Karpas-422 (cell line): Measurements from ENCODE around the gene SUGP2. TPM values are rescaled to one million over a fixed set of nuclear protein-coding genes. Genes with fewer than 3 reads are reported as not detected.

Experiments
- DNase-seq: peaks from one replicate; pipeline ENCODE4 v3.0.0-alpha.2; 2015
- H2AFZ ChIP-seq: fragments of 200-600 bp; sonication (generic); 2 replicates; pipeline ENCODE4 v1.6.1; 2014; ENCODE audit warnings: antibody characterized with exemption, low read length, mixed read lengths
- H3K27ac ChIP-seq: fragments of 200-600 bp; sonication (generic); 2 replicates; pipeline ENCODE4 v1.5.1; 2014; ENCODE audit warnings: mild to moderate bottlenecking, low read length, moderate library complexity
- H3K27me3 ChIP-seq: fragments of 200-600 bp; sonication (generic); 2 replicates; pipeline ENCODE4 v1.6.1; 2014; ENCODE audit warnings: low read length, mixed read lengths
- H3K36me3 ChIP-seq: fragments of 200-600 bp; sonication (generic); 2 replicates; pipeline ENCODE4 v1.6.1; 2014; ENCODE audit warnings: low read length, mixed read lengths; ENCODE audit not compliant: insufficient read depth
- H3K4me1 ChIP-seq: fragments of 200-600 bp; sonication (generic); 2 replicates; pipeline ENCODE4 v1.6.1; 2014; ENCODE audit warnings: mild to moderate bottlenecking, low read length, mixed read lengths
- H3K4me2 ChIP-seq: fragments of 200-600 bp; sonication (generic); 2 replicates; pipeline ENCODE4 v1.6.1; 2014; ENCODE audit warnings: low read length, low read depth, mild to moderate bottlenecking; ENCODE audit not compliant: poor library complexity, severe bottlenecking
- H3K4me3 ChIP-seq: fragments of 200-600 bp; sonication (generic); 2 replicates; pipeline ENCODE4 v1.5.1; 2014; ENCODE audit warnings: mild to moderate bottlenecking, antibody characterized with exemption, low read length, mixed read lengths
- H3K79me2 ChIP-seq: fragments of 200-600 bp; sonication (generic); 2 replicates; pipeline ENCODE4 v1.6.1; 2014; ENCODE audit warnings: mild to moderate bottlenecking, low read length, mixed read lengths
- H3K9ac ChIP-seq: fragments of 200-600 bp; sonication (generic); 2 replicates; pipeline ENCODE4 v1.6.0; 2014; ENCODE audit warnings: low read length
- H3K9me2 ChIP-seq: fragments of 200-600 bp; sonication (generic), shearing (Covaris generic); replicated peaks from 2 replicates; pipeline ENCODE4 v1.6.0; 2014; ENCODE audit warnings: mild to moderate bottlenecking, low read length, moderate library complexity; ENCODE audit not compliant: insufficient read depth
- H3K9me3 ChIP-seq: fragments of 300-700, 200-600 bp; sonication (generic); 2 replicates; pipeline ENCODE4 v1.6.1; 2014; ENCODE audit warnings: low read length, mixed read lengths
- H4K20me1 ChIP-seq: fragments of 200-600 bp; sonication (generic); 2 replicates; pipeline ENCODE4 v1.6.1; 2014; ENCODE audit warnings: mild to moderate bottlenecking, antibody characterized with exemption, low read length, low read depth; ENCODE audit not compliant: insufficient read depth
- total RNA-seq: library from RNA; depleted of rRNA; stranded (reverse); fragments of >200 nt; shearing (Covaris generic); gene quantifications from 2 replicates; pipeline ENCODE4 v1.2.3, GENCODE V29; 2014; ENCODE audit warnings: low replicate concordance

Gene SUGP2
- total RNA-seq, 1 experiment from 2014 or later: 74.1 TPM

DNA sequence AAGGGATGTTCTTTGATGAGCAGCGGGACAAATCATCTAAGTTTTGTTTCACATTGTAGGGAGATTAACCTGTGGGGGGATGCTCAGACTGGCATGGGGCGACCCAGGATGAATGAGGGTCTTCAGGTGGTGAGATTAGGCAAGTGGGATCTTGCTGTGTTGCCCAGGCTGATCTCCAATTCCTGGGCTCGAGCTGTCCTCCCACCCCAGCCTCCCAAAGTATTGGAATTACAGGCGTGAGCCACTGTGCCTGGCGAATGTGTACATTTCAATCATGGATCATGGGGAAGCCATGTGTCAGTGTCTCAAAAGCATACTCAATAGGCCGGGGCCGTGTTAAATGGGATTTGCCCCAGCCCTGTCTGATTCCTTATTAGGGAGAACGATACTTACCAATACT, 38.6 kb upstream of the SUGP2 start:
- Histone ChIP-seq H3K4me2 (no peak overlapping the region), H2AFZ (no peak overlapping the region), H3K4me1 (peaks cover 16% of the 10 kb centered on the region), H3K36me3 (no peaks in the 10 kb centered on the region), H3K4me3 (no peak overlapping the region), H3K9ac (no peak overlapping the region), H3K79me2 (no peaks in the 10 kb centered on the region), H3K9me2 (no peaks in the 10 kb centered on the region), H3K27me3 (no peaks in the 10 kb centered on the region), H3K9me3 (no peaks in the 10 kb centered on the region), H3K27ac (no peak overlapping the region), H4K20me1 (peaks cover 10% of the 10 kb centered on the region; the same call in 1 of the 2 replicates)
- no peak for DNase-seq

DNA sequence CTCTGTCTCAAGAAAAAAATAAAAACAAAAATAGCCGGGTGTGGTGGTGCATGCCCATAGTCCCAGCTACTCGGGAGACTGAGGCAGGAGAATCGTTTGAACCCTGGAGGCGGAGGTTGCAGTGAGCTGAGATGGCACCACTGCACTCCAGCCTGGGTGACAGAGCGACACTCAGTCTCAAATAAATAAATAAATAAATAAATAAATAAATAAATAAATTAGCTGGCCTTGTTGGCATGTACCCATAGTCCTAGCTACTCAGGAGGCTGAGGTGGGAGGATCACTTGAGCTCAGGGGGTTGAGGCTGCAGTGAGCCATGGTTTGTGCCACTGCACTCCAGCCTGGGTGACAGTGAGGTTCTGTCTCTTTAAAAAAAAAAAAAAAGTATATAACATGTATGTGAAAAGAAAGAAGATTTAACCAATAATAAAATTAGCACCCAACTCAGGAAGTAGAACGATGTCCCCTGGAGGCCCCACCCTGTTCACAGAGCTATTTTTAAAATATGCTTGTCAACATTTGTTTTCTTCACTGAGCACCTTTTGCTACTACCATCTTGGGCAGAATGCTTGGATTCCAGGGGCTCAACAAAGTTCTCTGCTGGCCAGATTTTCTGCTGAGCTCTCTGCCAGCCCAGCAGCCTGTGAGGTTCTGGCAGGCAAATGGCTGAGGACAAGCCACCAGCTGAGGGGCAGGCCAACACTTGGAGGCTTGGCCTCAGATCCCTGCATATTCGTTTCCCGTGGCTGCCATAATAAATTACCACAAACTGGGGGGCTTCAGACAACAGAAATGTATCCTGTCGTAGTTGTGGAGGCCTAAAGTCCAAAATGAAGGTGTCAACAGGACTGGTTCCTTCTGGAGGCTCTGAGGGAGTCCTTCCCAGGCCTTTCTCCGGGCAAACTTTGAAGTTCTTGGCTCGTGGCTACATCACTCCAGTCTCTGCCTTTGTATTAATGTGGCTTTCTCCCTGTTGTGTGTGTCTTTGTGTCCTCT, 35.6 kb upstream of the SUGP2 start:
- no peak overlapping the region for H3K4me2 ChIP-seq
- no peak overlapping the region for H3K9ac ChIP-seq

DNA sequence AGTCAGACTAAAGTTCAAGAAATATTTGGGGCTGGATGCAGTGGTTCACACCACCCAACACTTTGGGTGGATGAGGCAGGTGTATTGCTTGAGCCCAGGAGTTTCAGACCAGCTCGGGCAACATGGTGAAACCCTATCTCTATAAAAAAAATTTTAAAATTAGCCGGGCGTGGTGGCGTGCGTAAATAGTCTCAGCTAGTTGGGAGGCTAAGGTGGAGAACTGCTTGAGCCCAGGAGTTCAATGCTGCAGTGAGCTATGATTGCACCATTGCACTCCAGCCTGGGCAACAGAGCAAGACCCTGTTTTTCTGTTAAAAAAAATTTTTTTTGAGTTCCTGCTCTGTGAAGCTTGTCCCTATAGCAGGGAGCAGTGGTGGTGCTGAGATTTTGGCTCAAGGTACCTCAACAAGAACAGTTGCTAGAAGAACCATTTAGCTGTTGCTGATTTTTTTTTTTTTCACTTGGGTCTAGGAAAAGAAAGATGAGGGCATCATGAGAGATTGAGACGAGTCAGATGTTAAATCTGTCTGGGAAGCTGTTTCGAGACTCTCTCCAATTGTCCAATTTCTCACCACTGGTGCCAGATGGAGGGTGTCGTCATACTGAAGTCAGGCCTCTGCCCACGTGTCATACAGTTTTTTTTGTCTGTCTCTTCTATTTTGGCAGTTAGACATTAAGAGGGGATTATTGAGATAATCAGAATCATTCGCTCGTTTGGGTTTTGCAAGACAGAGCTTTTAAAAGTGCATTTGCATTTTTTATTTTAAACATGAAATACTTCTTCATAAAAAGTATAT, 34.2 kb upstream of the SUGP2 start:
- Histone ChIP-seq H3K79me2 (no peaks in the 10 kb centered on the region), H3K9me2 (no peaks in the 10 kb centered on the region), H3K9ac (no peak overlapping the region), H3K4me2 (peak overlapping the region; percentile 12), H2AFZ (no peak overlapping the region), H4K20me1 (no peaks in the 10 kb centered on the region), H3K36me3 (no peaks in the 10 kb centered on the region), H3K4me3 (no peak overlapping the region), H3K27ac (no peak overlapping the region), H3K9me3 (no peaks in the 10 kb centered on the region), H3K27me3 (no peaks in the 10 kb centered on the region), H3K4me1 (peaks cover 47% of the 10 kb centered on the region)
- DNase-seq: peak; percentile 67

More for the DNA sequence above, 35.6 kb upstream of the SUGP2 start:
- Histone ChIP-seq H3K9me2 (no peaks in the 10 kb centered on the region), H3K9me3 (no peaks in the 10 kb centered on the region), H3K4me1 (peaks cover 40% of the 10 kb centered on the region), H3K36me3 (no peaks in the 10 kb centered on the region), H3K27me3 (no peaks in the 10 kb centered on the region), H3K79me2 (no peaks in the 10 kb centered on the region), H3K27ac (no peak overlapping the region), H3K4me3 (no peak overlapping the region), H2AFZ (no peak overlapping the region), H4K20me1 (no peaks in the 10 kb centered on the region; the same call in 1 of the 2 replicates)
- no peak for DNase-seq

DNA sequence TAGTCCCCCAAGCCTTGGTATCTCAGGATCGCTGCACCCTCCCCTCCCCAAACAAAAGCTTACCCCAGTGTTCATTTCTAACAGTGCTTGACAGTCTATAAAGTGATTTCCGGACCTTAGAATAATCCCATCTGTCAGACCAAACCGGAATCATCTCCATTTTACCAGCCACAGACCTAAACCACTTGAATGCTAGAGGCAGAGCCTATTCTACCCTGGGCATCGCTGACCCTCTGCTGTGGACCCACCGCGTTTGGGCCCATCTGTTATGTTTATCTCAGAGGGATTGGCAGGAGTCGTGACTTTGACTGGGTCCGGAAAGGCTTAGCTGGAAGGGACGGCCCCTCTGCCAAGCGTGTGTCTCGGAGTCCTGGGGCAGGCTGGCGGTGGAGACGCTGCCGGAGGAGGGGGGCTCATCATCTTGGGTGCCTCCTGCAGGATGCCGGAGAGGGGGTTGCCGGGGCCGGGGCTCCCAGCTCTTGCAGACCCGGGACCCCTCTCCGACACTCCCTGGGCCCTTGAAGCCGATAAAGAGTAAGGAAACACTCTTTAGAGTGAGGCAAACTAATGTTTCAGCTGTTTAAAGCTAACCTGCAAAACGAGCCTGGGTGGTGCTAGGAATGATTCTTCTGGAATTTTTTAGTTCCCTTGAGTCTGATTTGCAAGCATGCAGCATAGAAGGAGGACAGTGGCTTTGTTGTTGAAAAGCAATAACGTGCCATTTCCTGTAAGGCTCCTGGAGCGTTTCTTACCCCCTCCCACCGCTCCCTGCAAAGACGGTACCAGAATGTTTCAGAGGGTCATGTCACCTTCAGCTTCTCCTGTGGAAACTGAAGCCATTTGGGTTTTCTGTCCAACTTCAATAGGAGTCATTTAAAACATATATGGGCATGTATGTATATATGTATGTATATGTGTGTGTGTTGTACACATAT, 31.8 kb upstream of the SUGP2 start:
- no peaks in the 10 kb centered on the region for H4K20me1 ChIP-seq
- H3K4me1 ChIP-seq: peaks cover 47% of the 10 kb centered on the region
- DNase-seq: peak; percentile 57
- peak overlapping the region; percentile 66 for H3K4me3 ChIP-seq
- no peaks in the 10 kb centered on the region for H3K27me3 ChIP-seq
- H3K36me3 ChIP-seq: no peaks in the 10 kb centered on the region
- H2AFZ ChIP-seq: no peak overlapping the region
- H3K9me3 ChIP-seq: no peaks in the 10 kb centered on the region
- no peak overlapping the region for H3K27ac ChIP-seq
- no peaks in the 10 kb centered on the region for H3K9me2 ChIP-seq
- H3K4me2 ChIP-seq: peak overlapping the region; percentile 78
- no peaks in the 10 kb centered on the region for H3K79me2 ChIP-seq
- H3K9ac ChIP-seq: peak overlapping the region; percentile 70

DNA sequence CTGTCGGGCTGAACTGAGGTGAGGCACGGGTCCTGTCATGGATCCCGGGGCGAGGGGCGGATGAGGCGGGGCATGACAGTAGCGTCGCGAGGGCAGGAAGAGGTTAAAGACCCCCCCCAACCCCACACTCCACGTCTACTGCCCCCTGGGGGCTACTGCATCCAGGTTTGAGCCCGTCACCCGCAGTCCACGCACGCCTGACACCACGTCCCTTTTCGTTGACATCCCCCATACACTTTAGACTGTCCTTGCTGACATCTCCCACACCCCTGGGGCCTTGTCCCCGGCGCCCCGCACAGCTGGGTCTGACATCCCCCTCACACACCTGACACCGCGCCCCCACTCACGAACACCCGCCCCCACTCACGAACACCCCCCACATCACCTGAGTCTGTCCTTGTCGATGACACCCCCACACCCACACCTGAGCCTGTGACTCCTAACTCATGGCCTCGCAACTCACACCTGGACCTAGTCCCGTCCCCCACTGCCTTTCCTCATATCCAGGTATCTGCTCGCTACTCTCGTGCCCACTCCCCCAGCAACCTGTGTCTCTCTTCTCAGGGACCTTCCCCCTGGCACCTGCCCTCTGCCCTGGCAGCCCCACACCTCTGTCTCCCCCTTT, 30.9 kb upstream of the SUGP2 start:
- peak overlapping the region; percentile 66 for H3K4me3 ChIP-seq
- peak overlapping the region; percentile 70 for H3K9ac ChIP-seq
- H3K27me3 ChIP-seq: no peaks in the 10 kb centered on the region
- H3K4me1 ChIP-seq: peaks cover 46% of the 10 kb centered on the region
- peak overlapping the region; percentile 78 for H3K4me2 ChIP-seq
- no peak for DNase-seq
- H3K9me2 ChIP-seq: no peaks in the 10 kb centered on the region
- no peak overlapping the region for H2AFZ ChIP-seq
- no peaks in the 10 kb centered on the region for H3K36me3 ChIP-seq
- no peaks in the 10 kb centered on the region for H3K9me3 ChIP-seq
- no peaks in the 10 kb centered on the region for H4K20me1 ChIP-seq
- H3K27ac ChIP-seq: no peak overlapping the region
- H3K79me2 ChIP-seq: no peaks in the 10 kb centered on the region

DNA sequence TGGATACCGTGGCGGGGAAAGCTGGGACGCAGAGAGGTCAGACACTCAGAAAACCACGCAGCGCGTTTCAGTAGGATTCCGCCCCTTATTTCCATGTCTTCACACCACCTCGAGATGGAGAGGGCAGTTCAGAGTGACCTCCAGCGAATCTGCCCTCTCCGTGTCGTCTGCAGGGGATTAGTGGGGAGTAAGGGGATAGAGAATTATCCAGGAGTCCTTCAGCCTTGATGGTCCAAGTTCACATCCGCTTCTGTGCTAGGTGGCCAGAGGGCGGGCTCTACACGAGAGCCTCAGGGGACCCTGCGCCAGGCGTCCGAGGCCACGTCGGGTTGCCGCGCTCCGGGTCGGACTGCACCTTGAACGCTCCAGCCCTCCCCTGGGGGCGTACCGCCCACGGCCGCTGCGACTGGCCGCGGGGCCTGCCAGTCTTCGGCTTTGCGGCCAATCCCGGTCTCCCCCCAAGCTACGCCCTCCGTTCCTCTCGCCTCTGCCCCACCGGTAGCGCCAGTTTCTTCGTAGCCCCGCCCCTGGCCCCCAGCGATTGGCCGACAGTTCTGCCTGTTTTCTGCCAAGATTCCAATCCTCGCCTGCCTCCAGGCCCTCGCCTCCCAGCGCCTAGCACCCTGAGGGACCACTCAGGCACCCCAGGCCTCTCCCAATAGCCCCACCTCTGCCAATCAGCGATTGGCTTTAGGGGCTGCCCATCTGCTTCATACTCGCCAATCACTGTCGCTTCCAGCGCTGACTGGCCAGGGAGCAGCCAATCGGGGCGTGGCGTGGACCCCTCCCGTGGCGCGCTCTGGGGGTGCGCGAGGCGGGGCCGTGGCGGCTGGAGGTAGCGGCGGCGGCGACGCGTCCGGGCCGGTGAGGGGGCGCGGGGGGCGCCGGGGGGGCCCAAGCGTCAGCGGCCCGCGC, 30.1 kb upstream of the SUGP2 start, which contains the start of gene SLC25A42:
SLC25A42 (plus strand) TSS at position 812 of the 915 bp plus-strand sequence. CDS start 32,131 bp downstream, outside the sequence.
- H2AFZ ChIP-seq: no peak within 1 kb of the TSS
- H3K4me3 ChIP-seq: peak within 1 kb of the TSS; percentile 66
- no peaks in the 10 kb centered on the region for H3K9me3 ChIP-seq
- H3K9me2 ChIP-seq: no peaks in the 10 kb centered on the region
- H3K4me2 ChIP-seq: peak within 1 kb of the TSS; percentile 78
- no peaks in the 10 kb centered on the region for H4K20me1 ChIP-seq
- no peaks in the 10 kb centered on the region for H3K79me2 ChIP-seq
- H3K9ac ChIP-seq: peak within 1 kb of the TSS; percentile 70
- H3K27me3 ChIP-seq: no peaks in the 10 kb centered on the region
- peak; percentile 100 for DNase-seq
- H3K4me1 ChIP-seq: peaks cover 42% of the 10 kb centered on the region
- H3K36me3 ChIP-seq: no peaks in the 10 kb centered on the region
- no peak within 1 kb of the TSS for H3K27ac ChIP-seq
